ENCODE results near the gene TMEM184B.

DNA sequence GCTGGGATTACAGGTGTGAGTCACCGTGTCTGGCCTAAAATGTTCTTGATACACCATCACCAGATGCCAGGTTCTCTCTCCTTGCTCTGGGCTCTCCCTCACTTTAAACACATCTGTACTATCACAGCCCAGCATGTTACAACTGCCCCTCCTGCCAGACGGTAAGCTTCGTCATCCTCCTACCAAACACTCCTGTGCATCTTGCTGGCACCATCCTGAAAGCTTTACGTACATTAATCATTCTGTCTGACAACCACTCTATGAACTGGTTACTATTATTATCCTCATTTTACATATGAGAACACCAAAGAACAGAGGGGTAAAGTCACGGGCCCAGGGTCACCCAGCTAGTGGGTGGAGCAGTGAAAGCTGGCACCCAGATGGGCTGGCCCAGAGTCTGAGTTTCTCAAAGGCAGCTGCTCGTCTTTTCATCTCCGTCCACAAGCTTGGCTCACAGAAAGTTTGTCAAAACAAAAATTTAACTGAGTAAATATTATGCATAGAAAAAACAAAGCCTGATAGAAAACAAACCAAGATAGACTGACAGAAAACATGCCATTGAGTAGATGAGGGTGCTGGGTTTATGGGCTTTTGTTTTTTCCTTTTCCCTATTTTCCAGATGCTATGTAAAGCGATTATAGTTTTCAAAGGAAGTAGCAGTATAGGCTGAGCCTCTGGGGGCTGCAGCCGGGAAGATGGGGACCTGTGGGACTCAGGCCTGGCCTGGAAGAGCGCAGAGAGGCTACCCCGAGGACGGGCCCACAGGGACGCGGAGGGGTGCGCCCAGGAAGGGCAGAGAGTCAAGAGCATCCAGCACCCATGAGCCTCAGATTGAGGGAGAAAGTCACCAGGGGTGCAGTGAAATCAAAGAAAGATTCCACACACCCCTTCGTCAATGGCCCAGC is 100.6 kb downstream of the TMEM184B start:
- TF ChIP-seq, protein P1, sequence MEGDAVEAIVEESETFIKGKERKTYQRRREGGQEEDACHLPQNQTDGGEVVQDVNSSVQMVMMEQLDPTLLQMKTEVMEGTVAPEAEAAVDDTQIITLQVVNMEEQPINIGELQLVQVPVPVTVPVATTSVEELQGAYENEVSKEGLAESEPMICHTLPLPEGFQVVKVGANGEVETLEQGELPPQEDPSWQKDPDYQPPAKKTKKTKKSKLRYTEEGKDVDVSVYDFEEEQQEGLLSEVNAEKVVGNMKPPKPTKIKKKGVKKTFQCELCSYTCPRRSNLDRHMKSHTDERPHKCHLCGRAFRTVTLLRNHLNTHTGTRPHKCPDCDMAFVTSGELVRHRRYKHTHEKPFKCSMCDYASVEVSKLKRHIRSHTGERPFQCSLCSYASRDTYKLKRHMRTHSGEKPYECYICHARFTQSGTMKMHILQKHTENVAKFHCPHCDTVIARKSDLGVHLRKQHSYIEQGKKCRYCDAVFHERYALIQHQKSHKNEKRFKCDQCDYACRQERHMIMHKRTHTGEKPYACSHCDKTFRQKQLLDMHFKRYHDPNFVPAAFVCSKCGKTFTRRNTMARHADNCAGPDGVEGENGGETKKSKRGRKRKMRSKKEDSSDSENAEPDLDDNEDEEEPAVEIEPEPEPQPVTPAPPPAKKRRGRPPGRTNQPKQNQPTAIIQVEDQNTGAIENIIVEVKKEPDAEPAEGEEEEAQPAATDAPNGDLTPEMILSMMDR (conservative IDR thresholded peaks at IDR 0.05): no peak
- TF ChIP-seq EZH2 (IDR thresholded peaks at IDR 0.05; ENCODE audit: low read depth): no peak

All from PC-9 (cell line).